HG02852 (cell line): ENCODE results near the gene ITGAL.
"Not testable (repeated sequence)": the region's sequence is repeated elsewhere in the genome, so short reads cannot be mapped to it uniquely, and the experiment has no call there.

ENCODE experiments used
- ATAC-seq: cut with Tn5 transposase; IDR thresholded peaks from one replicate; pipeline ENCODE4 v1.9.1; 2021; ENCODE audit warnings: mild to moderate bottlenecking, moderate library complexity; ENCODE audit not compliant: unreplicated experiment

ITGAL gene

GRCh38 chr16:30472328-30472942, at the start of gene ITGAL:
Gene ITGAL (plus strand): TSS chr16:30472742. CDS start chr16:30472838, 96 bp downstream.
- peak; percentile 45 for ATAC-seq

GRCh38 chr16:30428055-30428454, 44.5 kb upstream of the ITGAL start:
- no peak for ATAC-seq

GRCh38 chr16:30429418-30429677, 43.2 kb upstream of the ITGAL start:
- ATAC-seq: peak; percentile 13

GRCh38 chr16:30429678-30430427, 42.7 kb upstream of the ITGAL start, which contains the start of gene DCTPP1:
Gene DCTPP1 (minus strand): TSS chr16:30430030. CDS start chr16:30429980, 50 bp downstream.
- ATAC-seq: peak; percentile 93

GRCh38 chr16:30430428-30430970, 42.0 kb upstream of the ITGAL start:
- peak; percentile 3 for ATAC-seq

GRCh38 chr16:30434852-30435251, 37.7 kb upstream of the ITGAL start:
- no peak for ATAC-seq

- ATAC-seq: no peak
These were observed 35.0 kb upstream of the ITGAL start for GRCh38 chr16:30437511-30438046.

- ATAC-seq: no peak
These were observed 33.7 kb upstream of the ITGAL start for GRCh38 chr16:30438835-30439234.

GRCh38 chr16:30439720-30440348, 32.7 kb upstream of the ITGAL start:
- no peak for ATAC-seq

GRCh38 chr16:30443631-30444030, 28.9 kb upstream of the ITGAL start:
- no peak for ATAC-seq

GRCh38 chr16:30444231-30445148, 28.1 kb upstream of the ITGAL start:
- no peak for ATAC-seq

GRCh38 chr16:30445149-30445407, 27.5 kb upstream of the ITGAL start:
- no peak for ATAC-seq

- ATAC-seq: peak; percentile 91
These were observed 26.9 kb upstream of the ITGAL start, which contains the start of gene SEPHS2 for GRCh38 chr16:30445408-30446202. Gene SEPHS2 (minus strand): TSS chr16:30445874. CDS start chr16:30445727, 147 bp downstream.

GRCh38 chr16:30446203-30446595, 26.3 kb upstream of the ITGAL start:
- no peak for ATAC-seq

- ATAC-seq: no peak
These were observed 24.9 kb upstream of the ITGAL start for GRCh38 chr16:30447512-30448226.

GRCh38 chr16:30449116-30449435, 23.5 kb upstream of the ITGAL start:
- no peak for ATAC-seq

GRCh38 chr16:30452709-30453580, 19.6 kb upstream of the ITGAL start:
- ATAC-seq: not testable (repeated sequence)

- no peak for ATAC-seq
These were observed 16.2 kb upstream of the ITGAL start for GRCh38 chr16:30456302-30456701.
